ENCODE results near the gene FAM229A. TPM values are rescaled to one million over a fixed set of nuclear protein-coding genes. Genes with fewer than 3 reads are reported as not detected.

Gene FAM229A
- total RNA-seq, 1 donor from 2014 or later, result 7.1 TPM

DNA sequence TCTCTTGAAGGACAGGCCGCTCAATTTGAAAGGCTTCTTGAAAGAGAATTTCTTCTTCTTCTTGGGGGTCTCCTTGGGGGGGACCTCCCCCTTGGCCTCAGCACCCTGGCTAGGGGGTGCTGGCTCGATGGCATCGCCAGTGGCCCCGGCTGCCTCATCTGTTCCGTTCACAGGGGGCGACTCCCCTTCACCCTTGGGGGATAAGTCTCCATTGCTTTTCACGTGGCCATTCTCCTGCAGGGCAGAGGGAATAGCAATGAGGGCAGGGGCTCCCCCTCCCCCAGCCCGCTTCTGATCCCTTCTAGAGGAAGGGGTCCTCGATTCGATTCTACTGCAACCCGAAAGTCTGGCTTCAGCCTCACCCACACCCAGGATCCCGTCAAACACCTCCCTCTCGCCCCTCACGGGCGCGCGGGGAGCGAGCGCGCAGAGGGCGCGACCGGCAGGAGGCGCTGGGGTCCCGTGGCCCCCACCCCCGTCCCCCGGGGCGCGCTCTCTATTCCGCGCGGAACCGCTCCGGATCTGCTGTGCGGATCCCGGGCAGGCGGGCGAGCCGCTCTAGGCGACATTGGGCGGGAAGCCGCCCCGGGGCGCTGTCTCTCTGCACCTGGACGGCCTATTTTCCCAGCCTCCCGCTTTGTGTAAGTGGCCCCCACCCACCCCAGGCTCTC lies 27.3 kb downstream of the FAM229A start:
- Mint-ChIP-seq H3K4me1 (peaks cover 64% of the 10 kb centered on the region), H3K4me3 (peak overlapping the region; percentile 99), H3K9me3 (no peaks in the 10 kb centered on the region), H3K27me3 (ENCODE audit: low read depth) (peaks cover 35% of the 10 kb centered on the region), H3K27ac (ENCODE audit: unreplicated experiment) (peak overlapping the region; percentile 99), H3K36me3 (ENCODE audit: low read depth) (peaks cover 37% of the 10 kb centered on the region)
- TF ChIP-seq, protein P1, sequence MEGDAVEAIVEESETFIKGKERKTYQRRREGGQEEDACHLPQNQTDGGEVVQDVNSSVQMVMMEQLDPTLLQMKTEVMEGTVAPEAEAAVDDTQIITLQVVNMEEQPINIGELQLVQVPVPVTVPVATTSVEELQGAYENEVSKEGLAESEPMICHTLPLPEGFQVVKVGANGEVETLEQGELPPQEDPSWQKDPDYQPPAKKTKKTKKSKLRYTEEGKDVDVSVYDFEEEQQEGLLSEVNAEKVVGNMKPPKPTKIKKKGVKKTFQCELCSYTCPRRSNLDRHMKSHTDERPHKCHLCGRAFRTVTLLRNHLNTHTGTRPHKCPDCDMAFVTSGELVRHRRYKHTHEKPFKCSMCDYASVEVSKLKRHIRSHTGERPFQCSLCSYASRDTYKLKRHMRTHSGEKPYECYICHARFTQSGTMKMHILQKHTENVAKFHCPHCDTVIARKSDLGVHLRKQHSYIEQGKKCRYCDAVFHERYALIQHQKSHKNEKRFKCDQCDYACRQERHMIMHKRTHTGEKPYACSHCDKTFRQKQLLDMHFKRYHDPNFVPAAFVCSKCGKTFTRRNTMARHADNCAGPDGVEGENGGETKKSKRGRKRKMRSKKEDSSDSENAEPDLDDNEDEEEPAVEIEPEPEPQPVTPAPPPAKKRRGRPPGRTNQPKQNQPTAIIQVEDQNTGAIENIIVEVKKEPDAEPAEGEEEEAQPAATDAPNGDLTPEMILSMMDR (conservative IDR thresholded peaks at IDR 0.05), result peak; percentile 70
- peak; percentile 48 for DNase-seq (ENCODE audit: low read depth, low spot score)

DNA sequence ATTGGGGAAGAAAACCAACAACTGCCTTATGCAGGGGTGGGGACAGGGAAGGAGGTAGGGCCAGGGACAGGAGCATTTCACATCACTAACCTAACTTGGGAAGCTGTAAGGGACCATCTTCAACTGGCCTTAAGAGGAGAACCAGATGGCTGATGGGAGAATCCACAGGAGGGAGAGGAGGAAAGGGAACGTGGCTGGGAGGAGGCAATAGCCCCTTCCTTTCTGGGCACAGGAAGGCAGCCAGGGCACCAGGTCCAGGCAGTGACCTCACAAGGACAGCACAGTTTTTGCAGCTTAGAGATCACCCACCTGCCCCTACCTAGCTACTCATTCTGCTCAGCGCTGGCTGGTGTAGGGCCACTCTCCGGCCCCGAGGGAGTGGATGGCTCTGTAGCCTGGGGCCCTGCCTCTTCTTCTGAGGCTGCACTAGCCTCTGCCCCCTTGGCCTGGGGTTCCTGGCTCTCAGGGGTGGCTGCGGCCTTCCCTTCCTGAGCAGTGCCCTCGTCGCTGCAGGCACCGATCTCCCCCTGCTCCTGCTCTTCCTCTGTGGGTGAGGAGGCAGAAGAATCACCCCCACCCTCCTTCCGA lies 27.9 kb downstream of the FAM229A start:
- TF ChIP-seq, protein P1 (conservative IDR thresholded peaks at IDR 0.05), result no peak
- Mint-ChIP-seq H3K4me3 (peak overlapping the region; percentile 99), H3K27ac (ENCODE audit: unreplicated experiment) (peak overlapping the region; percentile 99), H3K4me1 (peaks cover 58% of the 10 kb centered on the region), H3K9me3 (no peaks in the 10 kb centered on the region), H3K27me3 (ENCODE audit: low read depth) (peaks cover 39% of the 10 kb centered on the region), H3K36me3 (ENCODE audit: low read depth) (peaks cover 42% of the 10 kb centered on the region)
- no peak for DNase-seq (ENCODE audit: low read depth, low spot score)

DNA sequence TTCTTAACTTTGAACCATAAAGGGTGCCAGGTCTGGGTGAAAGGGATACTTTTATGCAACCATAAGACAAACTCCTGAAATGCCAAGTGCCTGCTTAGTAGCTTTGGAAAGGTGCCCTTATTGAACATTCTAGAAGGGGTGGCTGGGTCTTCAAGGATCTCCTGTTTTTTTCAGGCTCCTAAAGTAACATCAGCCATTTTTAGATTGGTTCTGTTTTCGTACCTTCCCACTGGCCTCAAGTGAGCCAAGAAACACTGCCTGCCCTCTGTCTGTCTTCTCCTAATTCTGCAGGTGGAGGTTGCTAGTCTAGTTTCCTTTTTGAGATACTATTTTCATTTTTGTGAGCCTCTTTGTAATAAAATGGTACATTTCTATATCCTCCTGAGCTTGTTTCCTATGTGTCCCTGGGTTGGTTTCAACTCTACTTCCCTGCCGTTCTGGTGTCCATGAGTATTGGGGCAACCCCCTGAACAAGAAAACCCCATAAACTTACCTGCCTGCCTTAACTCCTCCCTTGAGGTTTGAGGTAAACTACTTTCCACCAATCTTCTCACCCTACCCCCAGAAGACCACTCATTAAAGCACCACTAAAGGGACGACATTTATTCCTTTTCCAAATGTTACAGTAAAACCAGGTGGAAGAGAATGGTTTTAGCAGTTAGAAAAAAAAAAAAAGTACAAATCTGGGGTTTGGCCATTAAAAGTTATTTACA lies 28.9 kb downstream of the FAM229A start:
- DNase-seq (ENCODE audit: low read depth, low spot score), result no peak
- Mint-ChIP-seq H3K36me3 (ENCODE audit: low read depth) (peaks cover 47% of the 10 kb centered on the region), H3K9me3 (no peaks in the 10 kb centered on the region), H3K27me3 (ENCODE audit: low read depth) (peaks cover 37% of the 10 kb centered on the region), H3K4me1 (peaks cover 48% of the 10 kb centered on the region), H3K27ac (ENCODE audit: unreplicated experiment) (no peak overlapping the region), H3K4me3 (peak overlapping the region; percentile 99)
- TF ChIP-seq, protein P1 (conservative IDR thresholded peaks at IDR 0.05), result no peak

DNA sequence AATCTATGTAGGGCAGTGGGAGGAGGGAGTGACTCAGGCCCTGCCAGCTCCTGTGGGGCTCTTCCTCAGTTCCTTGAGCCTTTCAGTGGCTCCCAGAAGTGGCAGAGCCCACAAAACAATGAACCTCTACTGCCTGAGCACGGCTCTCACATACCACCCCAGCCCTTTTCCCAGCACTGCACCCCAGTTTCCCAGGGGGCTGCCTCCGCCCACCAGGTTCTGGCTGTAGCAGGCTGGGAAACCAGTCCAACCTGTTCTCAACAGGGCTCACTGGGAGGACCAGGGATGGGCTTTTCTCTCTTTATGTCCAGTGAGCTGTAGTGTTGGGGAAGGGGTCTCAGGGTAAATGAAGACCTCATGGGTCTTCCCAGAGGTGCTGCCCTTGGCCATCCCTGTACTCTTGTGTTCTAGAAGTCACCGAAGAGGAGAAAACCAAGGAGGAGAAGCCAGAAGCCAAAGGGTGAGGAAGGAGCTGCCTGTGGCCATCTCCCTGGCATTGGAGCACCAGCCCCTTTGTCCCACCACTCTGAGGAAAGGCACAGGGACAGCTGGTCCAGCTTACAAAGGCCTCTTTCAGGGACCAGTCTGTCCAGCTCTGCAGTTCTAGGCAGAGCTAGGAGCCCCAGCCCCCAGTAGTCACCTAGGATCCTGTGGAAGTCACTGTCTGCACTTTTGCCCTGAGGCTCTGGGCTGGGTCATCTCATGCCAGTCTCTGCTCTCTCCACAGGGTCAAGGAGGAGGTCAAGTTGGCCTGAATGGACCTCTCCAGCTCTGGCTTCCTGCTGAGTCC lies 29.8 kb downstream of the FAM229A start:
- peak overlapping the region; percentile 99 for H3K4me3 Mint-ChIP-seq
- H3K27ac Mint-ChIP-seq (ENCODE audit: unreplicated experiment), result peak overlapping the region; percentile 92
- peaks cover 39% of the 10 kb centered on the region for H3K4me1 Mint-ChIP-seq
- no peaks in the 10 kb centered on the region for H3K9me3 Mint-ChIP-seq
- no peak for DNase-seq (ENCODE audit: low read depth, low spot score)
- TF ChIP-seq, protein P1 (conservative IDR thresholded peaks at IDR 0.05), result no peak
- peaks cover 36% of the 10 kb centered on the region for H3K27me3 Mint-ChIP-seq (ENCODE audit: low read depth)
- peaks cover 50% of the 10 kb centered on the region for H3K36me3 Mint-ChIP-seq (ENCODE audit: low read depth)

DNA sequence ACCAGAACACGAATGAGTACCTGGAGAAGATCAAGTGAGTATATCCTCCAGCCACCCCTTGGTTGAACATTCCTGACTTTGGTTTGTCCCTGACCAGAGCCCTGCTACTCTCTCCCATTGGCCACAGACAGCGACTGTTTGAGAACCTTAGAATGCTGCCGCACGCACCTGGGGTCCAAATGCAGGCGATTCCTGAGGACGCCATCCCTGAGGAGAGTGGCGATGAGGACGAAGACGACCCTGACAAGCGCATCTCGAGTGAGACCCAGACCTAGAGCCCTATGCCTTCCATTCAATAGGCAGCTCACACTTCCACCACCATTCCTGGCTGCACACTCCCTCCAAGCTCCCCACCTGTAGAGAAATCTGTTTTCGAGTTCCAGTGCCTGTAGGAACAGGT lies 30.7 kb downstream of the FAM229A start:
- H3K27me3 Mint-ChIP-seq (ENCODE audit: low read depth), result peaks cover 36% of the 10 kb centered on the region
- DNase-seq (ENCODE audit: low read depth, low spot score), result no peak
- peaks cover 50% of the 10 kb centered on the region for H3K36me3 Mint-ChIP-seq (ENCODE audit: low read depth)
- H3K4me1 Mint-ChIP-seq, result peaks cover 33% of the 10 kb centered on the region
- peak overlapping the region; percentile 5 for H3K27ac Mint-ChIP-seq (ENCODE audit: unreplicated experiment)
- TF ChIP-seq, protein P1 (conservative IDR thresholded peaks at IDR 0.05), result no peak
- H3K4me3 Mint-ChIP-seq, result peak overlapping the region; percentile 99
- H3K9me3 Mint-ChIP-seq, result no peaks in the 10 kb centered on the region
